Measurements from ENCODE around the gene ALDH1L2. TPM values are rescaled to one million over a fixed set of nuclear protein-coding genes. Genes with fewer than 3 reads are reported as not detected.

ALDH1L2 gene
- total RNA-seq, 4 donors from 2014 or later = 7.0 to 19.9 (median 11.1) TPM

DNA sequence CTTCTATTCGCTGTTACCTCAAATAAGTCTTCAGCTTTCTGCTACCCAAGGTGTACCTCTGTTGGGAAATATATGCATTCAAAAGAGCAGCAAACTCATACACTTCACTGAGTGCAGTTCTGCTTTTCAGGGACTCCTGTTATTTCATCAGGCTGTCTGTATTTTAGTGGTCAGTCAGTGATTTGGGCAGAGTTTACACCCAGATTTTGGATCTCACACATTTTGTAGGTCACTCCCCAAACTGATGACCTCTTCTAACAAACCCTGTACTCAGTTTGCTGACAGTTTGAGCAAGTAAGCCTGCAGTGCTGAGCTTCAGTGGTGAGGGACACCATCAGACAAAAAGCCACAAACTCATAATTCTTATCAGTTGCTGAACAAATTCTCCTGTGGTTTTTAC lies 15.1 kb upstream of the ALDH1L2 start:
- TF ChIP-seq, protein P1, sequence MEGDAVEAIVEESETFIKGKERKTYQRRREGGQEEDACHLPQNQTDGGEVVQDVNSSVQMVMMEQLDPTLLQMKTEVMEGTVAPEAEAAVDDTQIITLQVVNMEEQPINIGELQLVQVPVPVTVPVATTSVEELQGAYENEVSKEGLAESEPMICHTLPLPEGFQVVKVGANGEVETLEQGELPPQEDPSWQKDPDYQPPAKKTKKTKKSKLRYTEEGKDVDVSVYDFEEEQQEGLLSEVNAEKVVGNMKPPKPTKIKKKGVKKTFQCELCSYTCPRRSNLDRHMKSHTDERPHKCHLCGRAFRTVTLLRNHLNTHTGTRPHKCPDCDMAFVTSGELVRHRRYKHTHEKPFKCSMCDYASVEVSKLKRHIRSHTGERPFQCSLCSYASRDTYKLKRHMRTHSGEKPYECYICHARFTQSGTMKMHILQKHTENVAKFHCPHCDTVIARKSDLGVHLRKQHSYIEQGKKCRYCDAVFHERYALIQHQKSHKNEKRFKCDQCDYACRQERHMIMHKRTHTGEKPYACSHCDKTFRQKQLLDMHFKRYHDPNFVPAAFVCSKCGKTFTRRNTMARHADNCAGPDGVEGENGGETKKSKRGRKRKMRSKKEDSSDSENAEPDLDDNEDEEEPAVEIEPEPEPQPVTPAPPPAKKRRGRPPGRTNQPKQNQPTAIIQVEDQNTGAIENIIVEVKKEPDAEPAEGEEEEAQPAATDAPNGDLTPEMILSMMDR (IDR thresholded peaks at IDR 0.05; ENCODE audit: low read depth) = no peak

- TF ChIP-seq, protein P1 (IDR thresholded peaks at IDR 0.05; ENCODE audit: low read depth) = no peak
Observed at GRCh38 chr12:105092336-105092735, 8.1 kb upstream of the ALDH1L2 start.

GRCh38 chr12:105091476-105092206 lies 7.4 kb upstream of the ALDH1L2 start:
- TF ChIP-seq, protein P1 (IDR thresholded peaks at IDR 0.05; ENCODE audit: low read depth) = no peak

DNA sequence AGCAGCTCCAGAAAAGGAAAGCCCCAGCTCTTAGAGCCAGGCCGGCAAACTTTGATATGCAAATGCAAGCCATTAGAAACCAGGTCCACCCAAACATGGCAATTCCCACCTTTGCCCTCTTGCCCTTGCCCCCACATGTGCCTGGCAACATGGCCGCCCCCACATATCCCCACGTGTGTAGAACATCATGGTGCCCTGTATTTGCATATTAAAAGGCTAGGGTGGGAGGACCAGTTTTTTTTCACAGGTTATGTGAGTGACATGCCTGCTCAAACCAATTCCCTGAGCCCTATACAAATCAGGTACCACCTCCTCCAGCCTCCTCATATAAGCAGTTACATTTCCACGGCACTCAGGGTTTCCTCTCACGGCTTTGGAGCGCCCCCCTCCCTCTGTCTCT lies 6.1 kb upstream of the ALDH1L2 start:
- TF ChIP-seq, protein P1 (IDR thresholded peaks at IDR 0.05; ENCODE audit: low read depth) = no peak

DNA sequence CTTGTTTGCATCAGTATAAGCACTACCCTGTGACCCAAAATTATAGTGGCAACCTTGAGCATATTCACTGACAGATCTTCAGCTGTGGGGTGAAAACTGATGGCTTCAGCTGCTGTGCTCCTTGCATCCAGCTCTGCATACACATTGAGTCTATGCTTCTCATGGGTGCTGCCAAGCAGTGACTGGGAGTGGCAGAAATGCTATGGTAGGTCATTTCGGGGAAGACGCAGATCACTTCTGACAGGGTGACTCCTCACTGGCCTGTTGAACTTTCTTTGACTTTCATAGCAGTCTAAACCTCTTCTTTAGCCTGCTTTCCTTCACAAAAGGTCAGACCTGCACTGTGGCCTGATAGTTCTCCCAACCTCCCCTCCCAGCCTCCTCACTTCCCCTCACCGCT lies 5.6 kb upstream of the ALDH1L2 start:
- TF ChIP-seq, protein P1 (IDR thresholded peaks at IDR 0.05; ENCODE audit: low read depth) = no peak

DNA sequence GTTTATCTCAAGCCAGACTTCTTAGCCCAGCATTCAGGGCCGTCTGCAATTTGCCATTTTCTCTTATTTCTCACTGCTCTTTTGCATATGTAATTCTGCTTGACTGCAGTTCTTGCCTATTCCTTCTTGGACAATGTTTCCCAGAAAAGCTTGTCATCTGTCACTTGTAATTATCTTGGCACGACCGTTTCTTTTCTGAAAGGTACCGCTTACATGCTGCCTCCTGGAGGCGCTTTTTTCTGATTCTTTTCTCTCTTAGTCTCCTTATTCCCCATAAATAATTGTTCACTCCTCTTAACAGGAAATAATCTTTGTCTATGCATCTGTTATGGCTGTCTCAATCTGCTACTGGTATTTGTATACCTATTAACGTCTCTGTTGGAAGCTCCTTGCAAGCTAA lies 1.2 kb upstream of the ALDH1L2 start:
- TF ChIP-seq, protein P1 (IDR thresholded peaks at IDR 0.05; ENCODE audit: low read depth) = no peak

DNA sequence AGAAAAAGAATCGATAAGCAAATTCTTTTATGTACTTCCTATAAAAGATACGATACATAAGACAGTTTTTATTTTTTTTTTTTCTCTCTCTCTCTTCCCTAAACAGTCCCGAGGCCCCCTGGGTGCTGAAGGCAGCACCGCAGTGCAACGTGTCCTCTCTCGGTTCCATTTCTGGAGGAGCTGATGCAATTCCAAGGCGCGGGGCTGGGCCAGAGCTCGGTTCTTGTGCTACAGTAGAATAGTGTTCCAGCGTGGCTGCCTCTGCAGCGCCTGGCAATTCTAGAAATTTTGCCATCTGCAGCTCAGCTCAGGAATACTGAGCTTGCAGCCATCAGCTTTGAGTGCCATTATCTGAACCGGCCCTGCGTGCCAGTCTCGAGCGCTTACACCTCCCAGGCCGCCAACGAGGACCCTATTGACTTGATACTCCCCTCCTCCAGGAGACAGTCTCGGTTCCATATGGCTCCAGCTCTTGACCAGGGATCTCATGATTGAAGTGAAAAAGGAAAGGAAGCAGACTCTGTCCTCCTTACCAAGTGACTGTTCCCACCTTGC lies 630 bp downstream of the ALDH1L2 start:
- TF ChIP-seq, protein P1 (IDR thresholded peaks at IDR 0.05; ENCODE audit: low read depth) = no peak

Data from subcutaneous adipose tissue (tissue), 4 donors.